Endothelial cell of umbilical vein (primary cell): ENCODE data around the gene LDLRAD4. TPM values are rescaled to one million over a fixed set of nuclear protein-coding genes. Genes with fewer than 3 reads are reported as not detected.

Experiments
- BruUV-seq: library from RNA; stranded (reverse); fragments of 400-500 nt; replicated peaks from 2 replicates; lab custom pipeline; 2021; lab: Mats Ljungman, UMichigan
- CTCF ChIA-PET: fragments of 300-600, 350-600 bp; sonication (Branson Sonifier 250); formaldehyde crosslinking; loops from one replicate; lab custom pipeline; 2021; ENCODE audit warnings: antibody characterized with exemption, inconsistent platforms; lab: Charles Lee
- POLR2A ChIA-PET: fragments of 300-600, 350-600 bp; sonication (Branson Sonifier 250); formaldehyde crosslinking; loops from one replicate; lab custom pipeline; 2021; ENCODE audit warnings: antibody characterized with exemption, inconsistent platforms; lab: Charles Lee
- DNase-seq: peaks from one replicate; pipeline ENCODE4 v3.0.0-alpha.2; 2011; ENCODE audit warnings: low read depth, low spot score
- FAIRE-seq: peaks from 2 replicates; lab custom pipeline; 2011; peaks lifted over from hg19 to GRCh38; lab: Jason Lieb, UNC
- H2AFZ ChIP-seq: 2 replicates; pipeline ENCODE4 v1.6.0; 2012; ENCODE audit warnings: low read depth, low read length, control low read depth, inconsistent platforms
- H3K27ac ChIP-seq: 2 replicates; pipeline ENCODE4 v1.5.1; 2011; ENCODE audit warnings: low read depth, mild to moderate bottlenecking, control low read depth, low read length, moderate library complexity; ENCODE audit not compliant: insufficient read depth
- H3K27me3 ChIP-seq, 2 experiments: 2 replicates each; pipeline versions ENCODE4 v1.6.0 to v1.6.1; 2011; ENCODE audit warnings: low read length in 2 of 2, mixed read lengths in 1 of 2; ENCODE audit not compliant: control insufficient read depth in 2 of 2, insufficient read depth in 2 of 2
- H3K36me3 ChIP-seq, 2 experiments: 2 replicates in 1 of 2; 3 replicates in 1 of 2; pipeline ENCODE4 v1.5.1; 2011; ENCODE audit warnings: low read length in 2 of 2, mild to moderate bottlenecking in 1 of 2, moderate library complexity in 1 of 2; ENCODE audit not compliant: control insufficient read depth in 2 of 2, insufficient read depth in 2 of 2; ENCODE audit errors: extremely low read depth in 1 of 2
- H3K4me1 ChIP-seq: 3 replicates; pipeline ENCODE4 v1.5.1; 2011; ENCODE audit warnings: mild to moderate bottlenecking, low read length; ENCODE audit not compliant: control insufficient read depth, insufficient read depth; ENCODE audit errors: extremely low read depth
- H3K4me2 ChIP-seq: 2 replicates; pipeline ENCODE4 v1.6.1; 2011; ENCODE audit warnings: low read length, control low read depth, mixed read lengths; ENCODE audit not compliant: insufficient read depth
- H3K4me3 ChIP-seq, 3 experiments: fragments of 200-600 bp in 1 of 3; sonication (generic), shearing (Covaris generic) in 1 of 3; replicated peaks in 1 of 3; 2 replicates each; pipeline ENCODE4 v1.5.1; 2011 to 2016; ENCODE audit warnings: control low read depth in 3 of 3, low read length in 3 of 3, mild to moderate bottlenecking in 2 of 3, inconsistent platforms in 1 of 3, low read depth in 1 of 3, moderate library complexity in 1 of 3; ENCODE audit not compliant: insufficient read depth in 1 of 3
- H3K79me2 ChIP-seq: 2 replicates; pipeline ENCODE4 v1.6.0; 2012; ENCODE audit warnings: low read length, inconsistent platforms; ENCODE audit not compliant: control insufficient read depth, insufficient read depth
- H3K9ac ChIP-seq: replicated peaks from 2 replicates; pipeline ENCODE3; 2011; ENCODE audit warnings: low read length, control low read depth; ENCODE audit not compliant: insufficient read depth; ENCODE audit errors: extremely low read depth
- H3K9me1 ChIP-seq: replicated peaks from 3 replicates; pipeline ENCODE4 v1.6.0; 2011; ENCODE audit warnings: mild to moderate bottlenecking, low read length; ENCODE audit not compliant: control insufficient read depth, insufficient read depth; ENCODE audit errors: extremely low read depth
- H3K9me3 ChIP-seq: replicated peaks from 2 replicates; pipeline ENCODE4 v1.5.1; 2012; ENCODE audit warnings: low read length, inconsistent platforms; ENCODE audit not compliant: control insufficient read depth, insufficient read depth
- H4K20me1 ChIP-seq: replicated peaks from 2 replicates; pipeline ENCODE3; 2011; ENCODE audit warnings: mild to moderate bottlenecking, low read length; ENCODE audit not compliant: control insufficient read depth, insufficient read depth; ENCODE audit errors: extremely low read depth
- EZH2 ChIP-seq: IDR thresholded peaks from 2 replicates; pipeline ENCODE4 v1.6.1; 2012; ENCODE audit warnings: borderline replicate concordance, low read depth, mild to moderate bottlenecking, moderate library complexity, low read length, inconsistent platforms; ENCODE audit not compliant: severe bottlenecking
- FOS ChIP-seq: IDR thresholded peaks from 2 replicates; pipeline ENCODE4 v1.6.1; 2011; ENCODE audit warnings: mild to moderate bottlenecking, low read length, moderate library complexity, borderline replicate concordance; ENCODE audit not compliant: insufficient read depth
- GATA2 ChIP-seq: IDR thresholded peaks from 2 replicates; pipeline ENCODE4 v1.7.0; 2011; ENCODE audit warnings: low read depth, mild to moderate bottlenecking, moderate library complexity, mixed read lengths, low read length; ENCODE audit not compliant: insufficient read length, insufficient read depth
- JUN ChIP-seq: IDR thresholded peaks from 2 replicates; pipeline ENCODE4 v1.6.1; 2011; ENCODE audit warnings: borderline replicate concordance, low read depth; ENCODE audit not compliant: insufficient read length, insufficient read depth
- MYC ChIP-seq: IDR thresholded peaks from one replicate; pipeline ENCODE4 v1.6.1; 2011; ENCODE audit warnings: mild to moderate bottlenecking, low read depth, low read length
- POLR2A ChIP-seq: IDR thresholded peaks from 2 replicates; pipeline ENCODE4 v1.6.1; 2012; ENCODE audit warnings: low read depth, mild to moderate bottlenecking, control low read depth, low read length
- dilution Hi-C: fragments of 300-500 bp; cut with MboI; formaldehyde crosslinking; loops from one replicate; pipeline ENCODE4 v1.15.0; 2019; ENCODE audit warnings: low sequenced_read_pairs; ENCODE audit not compliant: extremely low pct_ligation_motif_present
- intact Hi-C: fragments of 100-400 bp; cut with micrococcal nuclease; formaldehyde crosslinking; loops from one replicate; pipeline ENCODE4 v1.10.0; 2022
- polyA plus RNA-seq, 4 experiments: library from polyadenylated mRNA; depleted of rRNA in 3 of 4; stranded (reverse) in 3 of 4; unstranded in 1 of 4; fragments of >200 nt; gene quantifications; 2 replicates each; pipeline versions ENCODE4 v1.2.1 to v1.2.3, GENCODE V29; 2011 to 2012; ENCODE audit warnings: missing spikeins in 1 of 4
- total RNA-seq: library from RNA; stranded (reverse); gene quantifications from 2 replicates; pipeline ENCODE4 v1.2.3, GENCODE V29; 2021
- TF ChIP-seq, protein P1 (sequence below), 2 donors: IDR thresholded peaks; 1 replicate in 1 of 2; 2 replicates in 1 of 2; pipeline ENCODE4 v1.5.1; 2011; ENCODE audit warnings: low read length in 2 of 2, mild to moderate bottlenecking in 2 of 2, moderate library complexity in 2 of 2, control low read depth in 1 of 2, inconsistent platforms in 1 of 2, low read depth in 1 of 2; ENCODE audit not compliant: insufficient read depth in 1 of 2; ENCODE audit errors: extremely low read depth in 1 of 2
- TF ChIP-seq, protein P2 (sequence below): IDR thresholded peaks from 2 replicates; pipeline ENCODE4 v1.6.1; 2011; ENCODE audit not compliant: insufficient read depth, insufficient read length

LDLRAD4 gene
- total and polyA plus RNA-seq, 2 donors (not counting 3 experiments of a cell fraction or from before 2014, with no cell fraction given) = 5.2 to 6.5 TPM

DNA sequence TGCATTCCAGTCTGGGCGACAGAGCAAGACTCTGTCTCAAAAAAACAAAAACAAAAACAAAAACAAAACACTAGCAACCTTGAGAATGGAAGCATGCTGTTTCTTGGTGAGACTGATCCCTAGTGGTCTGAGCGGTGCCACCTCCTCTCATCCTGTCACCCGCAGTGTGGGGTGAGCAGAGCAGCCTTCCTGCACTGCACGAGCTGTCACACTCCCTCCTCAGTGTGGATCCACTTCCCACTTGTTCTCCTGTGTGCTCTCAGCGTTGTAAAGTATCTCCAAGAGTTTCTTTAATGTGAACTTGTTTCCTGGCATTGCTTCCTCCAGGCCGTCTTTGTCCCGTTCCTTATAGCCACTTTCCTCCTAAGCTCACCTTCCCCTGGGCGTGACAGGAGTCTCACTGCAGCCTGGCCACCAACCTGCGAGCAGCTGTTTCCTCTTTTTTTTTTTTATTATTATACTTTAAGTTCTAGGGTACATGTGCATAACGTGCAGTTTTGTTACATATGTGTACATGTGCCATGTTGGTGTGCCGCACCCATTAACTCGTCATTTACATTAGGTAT lies 287.3 kb downstream of the LDLRAD4 start:
- Histone ChIP-seq H2AFZ (no peak overlapping the region), H3K4me3 (no peak overlapping the region), H3K4me1 (peaks cover 15% of the 10 kb centered on the region), H3K79me2 (no peaks in the 10 kb centered on the region), H3K9me3 (no peaks in the 10 kb centered on the region), H3K27ac (no peak overlapping the region), H3K4me2 (no peak overlapping the region), H3K9me1 (no peaks in the 10 kb centered on the region), H4K20me1 (no peaks in the 10 kb centered on the region), H3K36me3 (no peaks in the 10 kb centered on the region), H3K27me3 (peaks cover 0 to 2% of the 10 kb centered on the region in 2 experiments), H3K9ac (no peak overlapping the region)
- BruUV-seq = no TSS peak
- intact Hi-C loops = no loop called here
- ChIA-PET CTCF (no interaction called here), POLR2A (no interaction called here)
- TF ChIP-seq, protein P1, sequence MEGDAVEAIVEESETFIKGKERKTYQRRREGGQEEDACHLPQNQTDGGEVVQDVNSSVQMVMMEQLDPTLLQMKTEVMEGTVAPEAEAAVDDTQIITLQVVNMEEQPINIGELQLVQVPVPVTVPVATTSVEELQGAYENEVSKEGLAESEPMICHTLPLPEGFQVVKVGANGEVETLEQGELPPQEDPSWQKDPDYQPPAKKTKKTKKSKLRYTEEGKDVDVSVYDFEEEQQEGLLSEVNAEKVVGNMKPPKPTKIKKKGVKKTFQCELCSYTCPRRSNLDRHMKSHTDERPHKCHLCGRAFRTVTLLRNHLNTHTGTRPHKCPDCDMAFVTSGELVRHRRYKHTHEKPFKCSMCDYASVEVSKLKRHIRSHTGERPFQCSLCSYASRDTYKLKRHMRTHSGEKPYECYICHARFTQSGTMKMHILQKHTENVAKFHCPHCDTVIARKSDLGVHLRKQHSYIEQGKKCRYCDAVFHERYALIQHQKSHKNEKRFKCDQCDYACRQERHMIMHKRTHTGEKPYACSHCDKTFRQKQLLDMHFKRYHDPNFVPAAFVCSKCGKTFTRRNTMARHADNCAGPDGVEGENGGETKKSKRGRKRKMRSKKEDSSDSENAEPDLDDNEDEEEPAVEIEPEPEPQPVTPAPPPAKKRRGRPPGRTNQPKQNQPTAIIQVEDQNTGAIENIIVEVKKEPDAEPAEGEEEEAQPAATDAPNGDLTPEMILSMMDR (IDR thresholded peaks at IDR 0.05; ENCODE audit: extremely low read depth in 1 of 2, insufficient read depth in 1 of 2, low read depth in 1 of 2, low read length in 2 of 2) = no peak
- TF ChIP-seq JUN (no peak), EZH2 (no peak), POLR2A (no peak), GATA2 (no peak), MYC (no peak), FOS (no peak)
- TF ChIP-seq, protein P2, sequence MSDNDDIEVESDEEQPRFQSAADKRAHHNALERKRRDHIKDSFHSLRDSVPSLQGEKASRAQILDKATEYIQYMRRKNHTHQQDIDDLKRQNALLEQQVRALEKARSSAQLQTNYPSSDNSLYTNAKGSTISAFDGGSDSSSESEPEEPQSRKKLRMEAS = no peak
- dilution Hi-C loops = no loop called here
- DNase-seq = no peak
- FAIRE-seq = no peak
